ENCODE data around the gene PDE10A.

The PDE10A gene

DNA sequence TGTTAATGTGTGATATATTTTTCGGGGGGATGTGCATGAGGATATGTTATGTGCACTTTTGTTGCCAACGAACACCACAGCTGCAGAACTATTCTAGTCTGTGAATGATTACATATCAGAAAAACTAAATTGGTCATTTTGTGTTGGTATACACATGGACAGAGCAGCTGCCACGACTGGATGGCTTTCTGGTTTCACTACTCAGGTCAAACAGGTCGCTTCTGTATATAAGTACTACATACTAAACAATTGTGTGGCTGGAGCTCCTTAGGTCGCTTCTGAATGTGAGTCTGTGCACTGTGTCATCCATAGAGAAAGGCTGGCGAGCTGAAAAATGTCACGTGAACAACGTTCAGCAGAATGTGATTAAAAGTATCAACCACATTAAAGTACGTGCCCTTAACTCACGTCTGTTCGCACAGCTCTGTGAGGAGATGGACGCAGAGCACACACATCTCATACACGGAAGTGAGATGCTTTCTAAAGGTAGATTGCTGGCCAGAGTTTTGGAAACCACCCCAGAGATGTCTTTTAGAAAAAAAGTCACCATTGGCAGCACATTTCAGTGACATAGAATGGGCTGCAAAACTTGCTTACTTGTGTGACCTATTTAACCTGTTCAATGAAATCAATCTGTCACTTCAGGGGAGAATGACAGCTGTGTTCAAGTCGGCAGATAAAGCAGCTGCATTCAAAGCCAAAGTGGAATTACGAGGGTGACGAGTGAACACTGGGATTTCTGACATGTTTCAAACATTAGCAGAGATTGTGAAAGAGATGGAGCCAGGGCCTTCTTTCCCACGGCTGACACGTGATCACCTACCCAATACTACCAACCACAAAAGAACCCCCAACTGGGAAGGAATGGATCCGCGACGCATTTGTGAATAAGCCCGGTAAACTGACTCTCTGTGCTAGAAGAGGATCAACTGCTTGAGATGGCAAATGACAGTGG lies 176.6 kb downstream of the PDE10A start:
- DNase-seq (ENCODE audit: low read depth): no peak
- H3K4me3 ChIP-seq (ENCODE audit: low read depth, low read length): no peak overlapping the region
- TF ChIP-seq, protein P1, sequence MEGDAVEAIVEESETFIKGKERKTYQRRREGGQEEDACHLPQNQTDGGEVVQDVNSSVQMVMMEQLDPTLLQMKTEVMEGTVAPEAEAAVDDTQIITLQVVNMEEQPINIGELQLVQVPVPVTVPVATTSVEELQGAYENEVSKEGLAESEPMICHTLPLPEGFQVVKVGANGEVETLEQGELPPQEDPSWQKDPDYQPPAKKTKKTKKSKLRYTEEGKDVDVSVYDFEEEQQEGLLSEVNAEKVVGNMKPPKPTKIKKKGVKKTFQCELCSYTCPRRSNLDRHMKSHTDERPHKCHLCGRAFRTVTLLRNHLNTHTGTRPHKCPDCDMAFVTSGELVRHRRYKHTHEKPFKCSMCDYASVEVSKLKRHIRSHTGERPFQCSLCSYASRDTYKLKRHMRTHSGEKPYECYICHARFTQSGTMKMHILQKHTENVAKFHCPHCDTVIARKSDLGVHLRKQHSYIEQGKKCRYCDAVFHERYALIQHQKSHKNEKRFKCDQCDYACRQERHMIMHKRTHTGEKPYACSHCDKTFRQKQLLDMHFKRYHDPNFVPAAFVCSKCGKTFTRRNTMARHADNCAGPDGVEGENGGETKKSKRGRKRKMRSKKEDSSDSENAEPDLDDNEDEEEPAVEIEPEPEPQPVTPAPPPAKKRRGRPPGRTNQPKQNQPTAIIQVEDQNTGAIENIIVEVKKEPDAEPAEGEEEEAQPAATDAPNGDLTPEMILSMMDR (IDR thresholded peaks at IDR 0.05; ENCODE audit: low read depth, low read length, missing control alignments): no peak

DNA sequence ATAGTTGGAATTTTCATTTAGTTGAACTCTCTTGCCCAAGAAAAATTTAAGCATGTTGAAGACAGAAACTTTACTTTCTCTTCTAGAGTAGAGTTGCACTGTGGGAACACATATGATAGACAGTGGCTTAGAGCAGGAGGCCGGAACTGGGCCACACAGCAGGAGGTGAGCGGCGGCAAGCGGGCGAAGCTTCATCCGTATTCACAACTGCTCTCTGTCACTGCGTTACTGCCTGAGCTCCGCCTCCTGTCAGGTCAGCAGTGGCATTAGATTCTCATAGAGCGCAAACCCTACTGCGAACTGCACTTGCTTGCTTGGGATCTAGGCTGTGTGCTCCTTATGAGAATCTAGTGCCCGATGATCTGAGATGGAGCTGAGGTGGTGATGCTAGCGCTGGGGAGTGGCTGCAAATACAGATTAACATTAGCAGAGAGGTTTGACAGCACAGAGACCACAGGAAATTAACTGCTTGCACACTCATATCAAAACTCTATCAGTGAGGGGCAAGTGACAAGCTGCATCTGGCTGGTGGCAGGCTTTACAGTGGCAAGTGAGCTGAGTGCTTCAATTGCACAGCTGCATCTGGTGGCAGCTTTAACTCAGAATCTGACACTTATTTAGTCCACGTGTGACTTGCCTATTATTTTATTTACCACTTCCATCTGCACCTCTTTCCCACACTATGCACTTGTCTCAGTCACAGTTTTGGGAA lies 178.7 kb downstream of the PDE10A start:
- TF ChIP-seq, protein P1 (IDR thresholded peaks at IDR 0.05; ENCODE audit: low read depth, low read length, missing control alignments): no peak
- no peak for DNase-seq (ENCODE audit: low read depth)
- H3K4me3 ChIP-seq (ENCODE audit: low read depth, low read length): no peak overlapping the region

DNA sequence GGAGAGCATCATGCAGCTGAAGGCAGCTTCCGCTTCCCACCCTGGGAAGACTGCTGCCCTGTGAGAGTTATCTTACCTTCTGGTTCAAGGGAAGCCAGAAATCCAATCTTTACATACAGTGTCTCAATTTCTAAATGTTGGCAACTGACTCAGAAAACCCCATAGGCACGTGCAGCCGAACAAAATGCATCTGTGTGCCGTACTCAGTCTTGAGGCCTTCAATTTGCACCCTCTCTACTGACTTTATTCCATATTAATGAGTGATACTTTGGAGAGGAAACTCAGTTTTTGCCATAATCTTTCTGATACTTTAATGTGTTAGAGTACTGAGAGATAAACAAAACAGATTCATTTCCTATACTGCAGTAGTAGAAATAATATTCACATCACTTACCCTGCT lies 181.1 kb downstream of the PDE10A start:
- TF ChIP-seq, protein P1 (IDR thresholded peaks at IDR 0.05; ENCODE audit: low read depth, low read length, missing control alignments): no peak
- no peak for DNase-seq (ENCODE audit: low read depth)

DNA sequence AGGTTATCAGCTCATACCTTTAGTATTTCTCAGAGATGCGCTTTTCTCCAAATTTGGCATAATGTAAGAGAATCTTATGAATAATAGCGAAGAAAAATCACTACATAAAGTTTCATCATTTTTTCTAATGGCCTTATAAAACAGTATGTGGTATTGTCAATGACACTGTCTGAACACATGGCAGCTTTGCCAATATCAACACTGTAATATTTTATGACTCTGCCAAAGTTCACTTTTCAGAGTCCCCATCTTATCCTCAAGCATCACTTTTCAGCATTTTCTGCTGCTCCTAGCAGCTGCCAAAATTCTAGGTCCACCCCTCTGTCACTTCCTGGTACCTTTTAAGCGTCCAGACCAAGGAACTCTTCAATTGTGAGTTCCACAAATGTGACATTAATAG lies 182.1 kb downstream of the PDE10A start:
- no peak overlapping the region for H3K4me3 ChIP-seq (ENCODE audit: low read depth, low read length)

More for the DNA sequence above, 181.1 kb downstream of the PDE10A start:
- H3K4me3 ChIP-seq (ENCODE audit: low read depth, low read length): no peak overlapping the region

DNA sequence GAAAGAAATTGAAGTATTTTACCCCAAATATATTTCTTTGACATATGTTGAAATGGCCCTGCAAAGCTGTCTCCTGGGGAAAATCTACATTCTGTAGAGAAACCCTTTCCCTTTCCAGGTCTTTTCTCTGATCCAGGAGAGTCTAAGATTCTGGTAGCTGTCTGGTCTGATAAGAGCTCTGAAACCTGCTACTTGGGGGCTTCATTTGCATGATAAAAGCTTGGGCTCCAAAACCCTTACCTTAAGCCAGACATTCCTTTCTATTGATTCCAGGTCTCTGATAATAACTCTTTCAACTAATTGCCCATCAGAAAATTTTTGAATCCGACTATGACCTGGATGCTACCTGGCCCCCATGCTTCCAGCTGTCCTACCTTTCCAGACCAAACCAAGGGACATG lies 184.5 kb downstream of the PDE10A start:
- no peak overlapping the region for H3K4me3 ChIP-seq (ENCODE audit: low read depth, low read length)
- no peak for DNase-seq (ENCODE audit: low read depth)
- TF ChIP-seq, protein P1 (IDR thresholded peaks at IDR 0.05; ENCODE audit: low read depth, low read length, missing control alignments): no peak

More for the DNA sequence above, 182.1 kb downstream of the PDE10A start:
- TF ChIP-seq, protein P1 (IDR thresholded peaks at IDR 0.05; ENCODE audit: low read depth, low read length, missing control alignments): no peak
- DNase-seq (ENCODE audit: low read depth): no peak

DNA sequence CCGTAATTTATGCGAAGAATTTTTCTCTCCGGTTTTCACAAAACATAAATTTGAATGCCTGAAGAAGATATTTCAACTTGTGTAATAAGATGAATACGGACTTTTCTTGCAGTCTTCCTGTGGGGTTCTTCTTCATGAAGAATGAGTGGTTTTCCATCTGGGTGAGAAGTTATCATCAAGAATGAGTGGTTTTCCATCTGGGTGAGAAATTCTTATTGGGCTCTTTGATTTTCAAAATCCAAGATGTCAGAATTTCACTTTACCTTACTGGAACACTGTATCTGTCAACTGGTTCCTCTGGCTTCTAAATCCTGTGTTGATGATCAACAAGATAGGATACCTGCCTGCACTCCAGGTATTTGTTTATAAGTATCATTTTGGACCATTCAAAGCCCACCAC lies 193.6 kb downstream of the PDE10A start:
- no peak for DNase-seq (ENCODE audit: low read depth)

More for the DNA sequence above, 193.6 kb downstream of the PDE10A start:
- H3K4me3 ChIP-seq (ENCODE audit: low read depth, low read length): no peak overlapping the region
- TF ChIP-seq, protein P1 (IDR thresholded peaks at IDR 0.05; ENCODE audit: low read depth, low read length, missing control alignments): no peak
